Kidney glomerular epithelial cell (primary cell): ENCODE measurements around the gene GOLPH3L.
"Not testable (repeated sequence)": the region's sequence is repeated elsewhere in the genome, so short reads cannot be mapped to it uniquely, and the experiment has no call there.

Experiments
- DNase-seq: peaks from one replicate; lab custom pipeline; 2025; lab: John Stamatoyannopoulos, UW

The GOLPH3L gene

GRCh38 chr1:150657064-150657463, 39.9 kb downstream of the GOLPH3L start:
- not testable (repeated sequence) for DNase-seq

DNA sequence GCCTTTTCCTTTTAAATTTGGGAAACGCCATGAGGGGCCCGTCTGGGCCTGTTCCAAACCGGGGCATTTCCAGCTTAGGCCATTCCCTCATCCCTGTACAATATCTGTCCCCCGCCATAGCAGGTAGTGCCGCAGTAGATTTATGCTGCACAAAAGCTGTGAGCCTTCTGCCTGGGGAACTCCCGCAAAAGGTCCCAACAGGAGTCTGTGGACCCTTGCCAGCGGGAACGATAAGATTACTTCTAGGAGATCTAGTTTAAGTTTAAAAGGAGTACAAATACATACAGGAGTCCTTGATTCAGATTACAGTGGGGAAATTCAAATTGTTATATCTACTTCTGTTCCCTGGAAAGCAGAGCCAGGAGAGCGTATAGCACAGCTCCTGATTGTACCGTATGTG, 42.3 kb downstream of the GOLPH3L start:
- not testable (repeated sequence) for DNase-seq

- no peak for DNase-seq
These were observed 46.8 kb downstream of the GOLPH3L start for GRCh38 chr1:150650193-150650592.

- DNase-seq: no peak
These were observed 47.4 kb downstream of the GOLPH3L start for GRCh38 chr1:150649441-150650075.

- no peak for DNase-seq
These were observed 54.7 kb downstream of the GOLPH3L start for GRCh38 chr1:150642296-150642695.

DNA sequence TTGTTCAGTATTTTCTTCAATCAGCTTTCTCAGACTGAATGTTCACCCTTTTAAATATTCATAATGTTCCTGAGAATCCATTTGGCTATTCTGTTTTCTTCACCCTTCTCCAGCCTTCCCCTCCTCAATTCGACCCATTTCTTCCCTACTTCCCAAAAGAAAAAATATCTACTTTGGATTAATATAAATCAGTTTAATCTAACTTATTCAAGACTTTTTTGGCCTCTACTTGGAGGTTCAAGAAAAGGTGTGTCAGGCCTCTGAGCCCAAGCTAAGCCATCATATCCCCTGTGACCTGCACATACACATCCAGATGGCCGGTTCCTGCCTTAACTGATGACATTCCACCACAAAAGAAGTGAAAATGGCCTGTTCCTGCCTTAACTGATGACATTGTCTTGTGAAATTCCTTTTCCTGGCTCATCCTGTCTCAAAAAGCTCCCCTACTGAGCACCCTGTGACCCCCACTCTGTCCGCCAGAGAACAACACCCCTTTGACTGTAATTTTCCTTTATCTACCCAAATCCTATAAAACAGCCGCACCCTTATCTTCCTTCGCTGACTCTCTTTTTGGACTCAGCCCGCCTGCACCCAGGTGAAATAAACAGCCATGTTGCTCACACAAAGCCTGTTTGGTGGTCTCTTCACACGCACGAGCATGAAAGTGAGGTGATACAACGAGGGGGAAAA, 55.7 kb downstream of the GOLPH3L start:
- not testable (repeated sequence) for DNase-seq

DNA sequence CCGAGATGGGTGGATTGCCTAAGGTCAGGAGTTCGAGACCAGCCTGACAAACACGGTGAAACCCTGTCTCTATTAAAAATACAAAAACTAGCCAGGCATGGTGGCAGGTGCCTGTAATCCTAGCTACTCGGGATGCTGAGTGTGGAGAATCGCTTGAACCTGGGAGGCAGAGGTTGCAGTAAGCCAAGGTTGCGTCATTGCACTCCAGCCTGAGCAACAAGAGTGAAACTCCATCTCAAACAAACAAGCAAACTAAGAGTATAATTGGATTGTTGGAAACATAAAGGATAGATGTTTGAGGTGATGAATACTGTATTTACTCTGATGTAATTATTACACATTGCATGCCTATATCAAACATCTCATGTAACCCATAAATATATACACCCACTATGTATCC, 58.5 kb downstream of the GOLPH3L start:
- not testable (repeated sequence) for DNase-seq

DNA sequence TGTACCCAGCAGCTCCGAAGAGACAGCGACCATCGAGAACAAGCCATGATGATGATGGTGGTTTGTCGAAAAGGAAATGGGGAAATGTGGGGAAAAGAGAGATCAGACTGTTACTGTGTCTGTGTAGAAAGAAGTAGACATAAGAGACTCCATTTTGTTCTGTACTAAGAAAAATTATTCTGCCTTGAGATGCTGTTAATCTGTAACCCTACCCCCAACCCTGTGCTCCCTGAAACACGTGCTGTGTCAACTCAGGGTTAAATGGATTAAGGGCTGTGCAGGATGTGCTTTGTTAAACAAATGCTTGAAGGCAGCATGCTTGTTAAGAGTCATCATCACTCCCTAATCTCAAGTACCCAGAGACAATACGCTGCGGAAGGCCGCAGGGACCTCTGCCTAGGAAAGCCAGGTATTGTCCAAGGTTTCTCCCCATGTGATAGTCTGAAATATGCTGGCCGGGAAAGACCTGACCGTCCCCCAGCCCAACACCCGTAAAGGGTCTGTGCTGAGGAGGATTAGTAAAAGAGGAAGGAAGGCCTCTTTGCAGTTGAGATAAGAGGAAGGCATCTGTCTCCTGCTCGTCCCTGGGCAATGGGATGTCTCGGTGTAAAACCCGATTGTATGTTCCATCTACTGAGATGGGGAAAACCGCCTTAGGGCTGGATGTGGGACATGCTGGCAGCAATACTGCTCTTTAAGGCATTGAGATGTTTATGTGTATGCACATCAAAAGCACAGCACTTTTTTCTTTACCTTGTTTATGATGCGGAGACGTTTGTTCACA, 61.9 kb downstream of the GOLPH3L start:
- not testable (repeated sequence) for DNase-seq

- peak; percentile 99 for DNase-seq
These were observed 67.6 kb downstream of the GOLPH3L start, which contains the start of gene ENSA for GRCh38 chr1:150629115-150629928. Gene ENSA (minus strand): TSS chr1:150629612. CDS start chr1:150629470, 142 bp downstream.

DNA sequence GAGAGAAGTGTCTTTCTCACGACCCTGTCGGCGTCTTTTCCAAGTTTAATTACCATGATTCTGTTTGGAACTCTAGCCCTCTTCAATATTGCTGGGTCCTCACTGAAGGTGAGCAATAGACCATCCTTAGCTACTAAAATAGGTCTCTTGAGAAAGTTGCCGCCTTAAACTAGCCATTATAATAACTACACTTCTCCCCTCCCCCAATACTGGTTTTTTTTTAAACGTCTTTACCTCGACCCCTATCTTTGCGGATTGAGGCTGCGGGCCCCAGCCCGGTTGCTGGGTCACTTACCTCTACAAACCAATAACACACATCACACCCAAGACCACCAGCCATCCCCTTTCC, 68.2 kb downstream of the GOLPH3L start:
- DNase-seq: peak; percentile 58

- DNase-seq: no peak
These were observed 69.0 kb downstream of the GOLPH3L start for GRCh38 chr1:150627826-150628410.

- no peak for DNase-seq
These were observed 70.8 kb downstream of the GOLPH3L start for GRCh38 chr1:150626150-150626549.

GRCh38 chr1:150624546-150624945, 72.4 kb downstream of the GOLPH3L start:
- DNase-seq: not testable (repeated sequence)

DNA sequence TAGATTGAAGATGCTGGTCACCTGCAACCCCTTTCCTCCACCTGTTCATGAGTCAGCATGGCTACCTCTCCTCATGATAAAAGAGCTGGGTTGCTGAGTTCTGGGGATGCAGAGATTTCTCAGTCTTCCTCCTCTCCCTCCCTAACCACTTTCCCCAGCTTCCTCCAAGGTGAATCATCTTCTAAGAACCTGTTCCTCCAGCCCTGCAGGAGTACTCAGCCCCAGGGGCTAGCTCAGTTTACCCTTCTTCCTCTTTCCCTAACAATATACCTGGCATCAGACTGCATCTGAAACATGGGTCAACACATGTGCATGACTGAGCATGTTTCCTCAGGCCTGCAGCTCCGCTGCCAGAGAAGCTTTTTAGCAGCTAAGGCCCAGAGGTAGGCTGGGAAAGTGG, 72.8 kb downstream of the GOLPH3L start:
- DNase-seq: not testable (repeated sequence)

- DNase-seq: no peak
These were observed 74.5 kb downstream of the GOLPH3L start for GRCh38 chr1:150622303-150622975.

GRCh38 chr1:150621497-150622302, 75.3 kb downstream of the GOLPH3L start:
- DNase-seq: no peak

DNA sequence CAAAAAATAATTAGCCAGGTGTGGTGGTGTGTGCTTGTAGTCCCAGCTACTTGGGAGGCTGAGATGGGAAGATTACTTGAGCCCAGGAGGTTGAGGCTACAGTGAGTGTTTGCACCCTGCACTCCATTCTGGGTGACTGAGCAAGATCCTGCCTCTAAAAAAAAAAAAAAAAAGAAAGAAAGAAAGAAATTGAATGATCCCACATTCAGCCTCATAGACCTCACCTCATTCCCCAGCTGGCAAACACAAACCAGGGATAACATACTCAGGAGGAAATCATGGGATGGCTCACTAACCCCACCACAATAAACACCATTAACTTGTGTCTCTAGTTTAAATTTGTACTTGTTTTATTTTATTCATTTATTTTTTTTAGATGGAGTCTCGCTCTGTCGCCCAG, 76.0 kb downstream of the GOLPH3L start:
- DNase-seq: no peak

DNA sequence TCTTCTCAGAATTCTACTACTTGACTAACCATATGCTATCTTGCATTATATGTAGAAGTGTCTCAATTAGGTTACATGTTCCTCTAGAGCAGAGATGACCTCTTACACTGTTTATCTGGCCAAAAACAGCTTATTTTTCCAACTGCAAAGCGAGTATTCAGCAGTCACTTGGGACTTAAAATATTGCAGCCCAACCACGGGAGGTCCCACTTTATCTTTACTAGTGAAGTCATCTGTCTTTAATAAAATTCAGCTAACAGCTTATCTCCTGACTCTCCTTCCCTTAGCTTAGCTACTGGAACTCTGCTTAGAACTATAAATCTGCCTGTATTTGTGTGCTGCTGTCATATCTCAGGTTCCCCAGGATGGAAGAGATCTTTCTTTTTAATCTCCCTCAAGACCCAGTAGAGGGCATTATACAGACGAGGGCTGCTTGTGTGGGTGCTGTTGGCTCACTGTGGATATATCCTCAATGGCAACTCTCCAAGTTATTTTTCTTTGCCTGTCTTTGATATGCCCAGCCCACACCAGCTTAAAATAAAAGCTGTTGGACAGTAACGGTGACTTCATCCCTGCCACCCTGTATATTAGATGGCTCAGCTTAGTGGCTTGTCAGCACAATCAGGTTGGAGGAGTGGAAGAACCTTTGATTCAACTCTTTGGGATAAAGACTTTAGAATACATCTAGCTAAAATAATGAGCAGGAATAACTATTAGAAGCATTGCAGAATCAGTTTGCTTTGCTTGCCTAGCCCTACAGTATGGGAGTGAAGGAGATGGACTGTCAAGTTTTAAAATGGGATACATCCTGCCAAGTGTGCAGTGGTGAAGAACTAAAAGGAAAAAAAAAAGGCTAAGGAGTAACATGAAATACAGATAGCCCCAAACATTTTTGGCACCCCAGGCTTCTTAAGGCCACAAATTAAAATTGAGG, 77.1 kb downstream of the GOLPH3L start:
- peak; percentile 92 for DNase-seq
